Endodermal cell (in vitro differentiated cells): ENCODE data around the gene AIF1. TPM values are rescaled to one million over a fixed set of nuclear protein-coding genes. Genes with fewer than 3 reads are reported as not detected.
A peak's percentile ranks its signal among the peaks of the same experiment; 100 is the strongest.

Experiments used
- DNase-seq: peaks from one replicate; pipeline ENCODE4 v3.0.0-alpha.2; 2017
- H3K27ac ChIP-seq: 2 replicates; pipeline ENCODE4 v1.5.1; 2013; ENCODE audit warnings: mild to moderate bottlenecking, low read depth, low read length, moderate library complexity
- H3K27me3 ChIP-seq: 2 replicates; pipeline ENCODE4 v1.6.1; 2013; ENCODE audit warnings: mild to moderate bottlenecking, low read length, moderate library complexity; ENCODE audit not compliant: insufficient read depth, control insufficient read depth, poor library complexity, severe bottlenecking
- H3K36me3 ChIP-seq: 2 replicates; pipeline ENCODE4 v1.7.0; 2013; ENCODE audit warnings: mild to moderate bottlenecking, low read length, moderate library complexity; ENCODE audit not compliant: control insufficient read depth, insufficient read depth
- H3K4me1 ChIP-seq: one replicate; pipeline ENCODE4 v1.7.0; 2013; ENCODE audit warnings: low read length; ENCODE audit not compliant: control insufficient read depth, insufficient read depth
- H3K4me3 ChIP-seq: 2 replicates; pipeline ENCODE4 v1.5.1; 2013; ENCODE audit warnings: mild to moderate bottlenecking, low read length, moderate library complexity
- H3K9ac ChIP-seq: 2 replicates; pipeline ENCODE4 v1.6.1; 2013; ENCODE audit warnings: mild to moderate bottlenecking, low read length, moderate library complexity; ENCODE audit not compliant: poor library complexity, severe bottlenecking; ENCODE audit errors: extremely low read depth
- H3K9me3 ChIP-seq: 2 replicates; pipeline ENCODE4 v1.6.1; 2013; ENCODE audit warnings: mild to moderate bottlenecking, low read length, moderate library complexity; ENCODE audit not compliant: control insufficient read depth
- H3K27ac Mint-ChIP-seq: 2 replicates; pipeline ENCODE4 v1.8.0; 2020; ENCODE audit warnings: mixed read lengths
- H3K27me3 Mint-ChIP-seq: 2 replicates; pipeline ENCODE4 v1.8.0; 2021; ENCODE audit warnings: mild to moderate bottlenecking, mixed read lengths; ENCODE audit not compliant: insufficient read depth
- H3K36me3 Mint-ChIP-seq: 2 replicates; pipeline ENCODE4 v1.8.0; 2020; ENCODE audit warnings: low read depth, mixed read lengths
- H3K4me1 Mint-ChIP-seq: 2 replicates; pipeline ENCODE4 v1.8.0; 2020; ENCODE audit warnings: mixed read lengths
- H3K4me3 Mint-ChIP-seq: 2 replicates; pipeline ENCODE4 v1.8.0; 2020; ENCODE audit warnings: mild to moderate bottlenecking, moderate library complexity, mixed read lengths
- H3K9me3 Mint-ChIP-seq: 2 replicates; pipeline ENCODE4 v1.8.0; 2020; ENCODE audit warnings: mild to moderate bottlenecking, mixed read lengths
- WGBS, 2 experiments: methylation state at CpG; one replicate each; pipeline versions ENCODE4 v1.1.5 to v1.1.7; 2013; ENCODE audit warnings: missing lambda C conversion rate in 2 of 2, mixed read lengths in 1 of 2; ENCODE audit not compliant: insufficient coverage in 1 of 2, insufficient read length in 1 of 2; 5-methylcytosine and 5-hydroxymethylcytosine counted together
- total RNA-seq, 2 donors: library from RNA; stranded (reverse); fragmentation: NEBNext Ultra II Directional in 1 of 2; extraction: Animal tissue kit (Norgen Biotek cat#: 25700) in 1 of 2; gene quantifications; 2 replicates in 1 of 2; 3 replicates in 1 of 2; pipeline ENCODE4 v1.2.1, GENCODE V29; 2021
- TF ChIP-seq, protein P1 (sequence below): fragments of 200-600 bp; sonication (generic); conservative IDR thresholded peaks from 2 replicates; pipeline ENCODE4 v1.5.0; 2021; ENCODE audit warnings: antibody characterized with exemption, mild to moderate bottlenecking

The AIF1 gene
- total RNA-seq, 2 donors from 2014 or later: 0.70 to 1.7 TPM

DNA sequence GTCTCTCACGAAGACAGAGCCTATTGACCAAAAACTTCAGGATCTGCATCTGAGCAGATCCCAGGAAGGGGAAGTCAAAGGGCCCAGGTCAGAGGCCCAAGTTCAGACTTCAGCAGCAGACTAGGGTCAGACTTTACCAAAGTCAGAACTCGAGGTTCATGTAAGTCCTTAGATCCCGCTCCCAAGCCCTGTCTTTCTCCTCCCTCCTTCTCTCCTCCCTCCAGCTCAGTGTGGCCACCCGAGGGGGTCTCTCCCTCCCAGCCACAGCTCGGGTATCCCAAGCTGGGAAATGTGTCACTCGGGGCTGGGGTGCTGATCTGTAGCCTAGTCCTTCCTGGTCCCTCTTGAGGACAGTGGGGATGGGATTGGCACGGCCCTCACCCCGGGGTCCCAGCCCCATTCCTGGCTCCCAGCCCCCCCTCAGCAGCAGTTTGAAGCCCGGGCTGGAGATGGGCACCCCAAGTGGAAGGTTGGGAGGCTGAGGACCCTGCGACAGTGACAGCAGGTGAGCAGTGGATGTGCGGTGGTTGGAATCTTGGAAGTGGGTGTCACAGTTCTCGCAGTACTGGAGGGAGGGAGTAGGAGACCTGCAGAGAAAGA is 47.2 kb downstream of the AIF1 start:
- Mint-ChIP-seq H3K36me3 (peaks cover 43% of the 10 kb centered on the region), H3K4me3 (no peak overlapping the region), H3K9me3 (no peaks in the 10 kb centered on the region), H3K27me3 (no peaks in the 10 kb centered on the region), H3K4me1 (peaks cover 37% of the 10 kb centered on the region), H3K27ac (no peak overlapping the region)
- Histone ChIP-seq H3K4me3 (no peak overlapping the region), H3K36me3 (peaks cover 26% of the 10 kb centered on the region), H3K9ac (no peak overlapping the region), H3K27ac (no peak overlapping the region), H3K4me1 (peaks cover 11% of the 10 kb centered on the region), H3K27me3 (no peaks in the 10 kb centered on the region), H3K9me3 (no peaks in the 10 kb centered on the region)
- TF ChIP-seq, protein P1, sequence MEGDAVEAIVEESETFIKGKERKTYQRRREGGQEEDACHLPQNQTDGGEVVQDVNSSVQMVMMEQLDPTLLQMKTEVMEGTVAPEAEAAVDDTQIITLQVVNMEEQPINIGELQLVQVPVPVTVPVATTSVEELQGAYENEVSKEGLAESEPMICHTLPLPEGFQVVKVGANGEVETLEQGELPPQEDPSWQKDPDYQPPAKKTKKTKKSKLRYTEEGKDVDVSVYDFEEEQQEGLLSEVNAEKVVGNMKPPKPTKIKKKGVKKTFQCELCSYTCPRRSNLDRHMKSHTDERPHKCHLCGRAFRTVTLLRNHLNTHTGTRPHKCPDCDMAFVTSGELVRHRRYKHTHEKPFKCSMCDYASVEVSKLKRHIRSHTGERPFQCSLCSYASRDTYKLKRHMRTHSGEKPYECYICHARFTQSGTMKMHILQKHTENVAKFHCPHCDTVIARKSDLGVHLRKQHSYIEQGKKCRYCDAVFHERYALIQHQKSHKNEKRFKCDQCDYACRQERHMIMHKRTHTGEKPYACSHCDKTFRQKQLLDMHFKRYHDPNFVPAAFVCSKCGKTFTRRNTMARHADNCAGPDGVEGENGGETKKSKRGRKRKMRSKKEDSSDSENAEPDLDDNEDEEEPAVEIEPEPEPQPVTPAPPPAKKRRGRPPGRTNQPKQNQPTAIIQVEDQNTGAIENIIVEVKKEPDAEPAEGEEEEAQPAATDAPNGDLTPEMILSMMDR: no peak
- 91 to 96% methylated on average over 4 to 12 of the region's 12 CpGs for WGBS, 2 experiments
- no peak for DNase-seq

DNA sequence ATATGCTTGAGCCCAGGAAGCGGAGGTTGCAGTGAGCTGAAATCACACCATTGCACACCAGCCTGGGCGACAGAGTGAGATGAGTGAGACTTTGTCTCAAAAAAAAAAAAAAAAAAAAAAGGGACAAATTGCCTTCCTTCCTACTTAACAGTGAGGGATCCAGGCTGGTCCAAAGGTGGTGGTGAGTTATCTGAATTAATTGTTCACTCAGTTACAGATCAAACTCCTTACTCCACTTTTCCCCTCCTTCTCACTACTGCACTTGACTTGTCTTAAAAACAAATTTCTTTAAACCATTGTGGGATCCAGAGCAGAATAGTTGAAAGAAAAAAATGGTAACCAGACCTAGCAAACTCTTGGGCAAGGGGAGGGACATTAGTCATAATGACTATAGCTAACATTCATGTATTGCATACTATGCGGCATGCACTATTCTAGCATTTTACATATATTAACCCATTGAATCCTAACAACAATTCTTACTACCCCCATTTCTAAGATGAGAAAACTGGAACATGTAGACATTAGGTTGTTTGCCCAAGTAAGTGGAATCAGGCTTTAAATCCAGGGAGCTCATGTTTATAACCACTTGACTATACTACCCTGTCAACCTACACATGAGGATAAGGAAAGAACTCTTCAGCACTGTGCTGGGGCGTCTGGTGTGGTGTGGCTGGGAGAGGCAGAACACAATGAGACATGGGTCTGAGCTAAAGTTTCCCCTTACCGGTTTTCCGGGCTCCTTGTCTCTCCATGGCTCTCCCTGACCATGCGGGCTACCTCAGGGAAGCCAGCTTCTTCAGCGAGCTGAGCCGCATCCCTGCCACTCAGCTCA is 48.3 kb downstream of the AIF1 start:
- Mint-ChIP-seq H3K4me3 (peak overlapping the region; percentile 97), H3K27me3 (no peaks in the 10 kb centered on the region), H3K36me3 (peaks cover 43% of the 10 kb centered on the region), H3K27ac (peak overlapping the region; percentile 99), H3K4me1 (peaks cover 37% of the 10 kb centered on the region), H3K9me3 (no peaks in the 10 kb centered on the region)
- peaks cover 37% of the 10 kb centered on the region for H3K36me3 ChIP-seq
- TF ChIP-seq, protein P1: no peak
- no peak overlapping the region for H3K9ac ChIP-seq
- H3K4me3 ChIP-seq: peak overlapping the region; percentile 96
- WGBS, 2 experiments: 84 to 86% methylated on average over 5 to 9 of the region's 9 CpGs
- peaks cover 11% of the 10 kb centered on the region for H3K4me1 ChIP-seq
- no peaks in the 10 kb centered on the region for H3K27me3 ChIP-seq
- H3K27ac ChIP-seq: no peak overlapping the region
- DNase-seq: no peak
- H3K9me3 ChIP-seq: no peaks in the 10 kb centered on the region

DNA sequence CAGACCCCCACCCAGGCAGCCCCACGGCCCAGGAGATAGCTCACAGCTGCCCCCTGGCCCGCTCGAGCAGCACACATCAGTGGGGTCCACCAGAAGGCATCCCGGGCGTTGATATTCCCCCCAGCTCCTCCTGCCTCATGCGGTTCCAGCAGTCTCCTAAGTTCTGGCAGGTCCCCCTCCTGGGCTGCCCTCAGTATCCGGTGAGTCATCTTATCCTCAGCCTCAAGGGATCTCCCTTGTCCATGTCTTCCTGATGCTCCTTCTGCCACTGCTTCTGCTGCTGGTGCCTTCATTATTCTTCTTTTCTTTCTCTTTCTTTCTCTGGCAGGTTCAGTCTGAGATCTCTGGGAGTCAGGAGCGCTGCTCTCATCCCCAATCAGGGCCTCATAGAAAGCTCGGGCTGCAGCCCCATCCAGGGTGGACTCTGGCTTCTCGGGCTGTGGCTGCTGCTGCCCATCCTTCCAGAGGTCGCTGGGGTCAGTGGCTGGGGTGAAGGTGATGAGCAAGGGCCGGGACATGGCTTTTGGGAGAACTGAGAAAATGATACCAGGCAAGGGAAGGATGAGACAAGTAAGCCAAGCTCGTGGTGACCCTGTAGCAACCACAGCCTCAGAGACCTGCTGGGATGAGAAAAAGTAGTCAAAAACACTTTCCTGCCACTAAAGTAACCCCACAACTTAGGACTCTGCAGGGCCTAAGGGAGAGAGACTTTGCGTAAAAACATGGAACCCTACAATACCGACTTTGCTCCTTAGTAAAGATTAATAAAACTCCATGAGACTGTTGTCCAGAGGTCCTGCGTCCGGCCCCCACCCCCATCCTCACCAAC is 49.1 kb downstream of the AIF1 start:
- H3K36me3 Mint-ChIP-seq: peaks cover 50% of the 10 kb centered on the region
- Histone ChIP-seq H3K9me3 (no peaks in the 10 kb centered on the region), H3K4me1 (peaks cover 7% of the 10 kb centered on the region), H3K36me3 (peaks cover 46% of the 10 kb centered on the region), H3K4me3 (peak overlapping the region; percentile 96), H3K27me3 (no peaks in the 10 kb centered on the region), H3K9ac (peak overlapping the region; percentile 86), H3K27ac (peak overlapping the region; percentile 86)
- TF ChIP-seq, protein P1: no peak
- H3K4me1 Mint-ChIP-seq: peaks cover 37% of the 10 kb centered on the region
- 44 to 47% methylated on average over 8 to 17 of the region's 17 CpGs for WGBS, 2 experiments
- H3K27me3 Mint-ChIP-seq: no peaks in the 10 kb centered on the region
- peak; percentile 64 for DNase-seq
- H3K4me3 Mint-ChIP-seq: peak overlapping the region; percentile 97
- H3K9me3 Mint-ChIP-seq: no peaks in the 10 kb centered on the region
- H3K27ac Mint-ChIP-seq: peak overlapping the region; percentile 99
